IMR-90 (cell line): ENCODE data around the gene UBE3C. TPM values are rescaled to one million over a fixed set of nuclear protein-coding genes. Genes with fewer than 3 reads are reported as not detected.

Source experiments
- ATAC-seq: fragments of 200-7000 bp; cut with Tn5 transposase; 2 replicates; pipeline ENCODE4 v1.9.1; 2020; ENCODE audit warnings: low read depth, mild to moderate bottlenecking, moderate library complexity
- BruUV-seq: library from RNA; stranded (reverse); fragments of 400-500 nt; replicated peaks from 2 replicates; lab custom pipeline; 2021; lab: Mats Ljungman, UMichigan
- CTCF ChIA-PET: fragments of 300-600 bp; formaldehyde crosslinking; extraction: SDS; loops from one replicate; lab custom pipeline; 2021; ENCODE audit warnings: antibody characterized with exemption; lab: Yijun Ruan, JAX
- POLR2A ChIA-PET: fragments of 300-600 bp; sonication (Branson Sonifier 250); formaldehyde crosslinking; loops from one replicate; lab custom pipeline; 2022; ENCODE audit warnings: antibody characterized with exemption; ENCODE audit not compliant: unreplicated experiment; lab: Charles Lee
- DNase-seq: peaks from one replicate; pipeline ENCODE4 v3.0.0; 2013
- H2AFZ ChIP-seq: replicated peaks from 2 replicates; pipeline ENCODE3; 2013; ENCODE audit warnings: low read length, mild to moderate bottlenecking; ENCODE audit not compliant: poor library complexity
- H2AK5ac ChIP-seq: 2 replicates; pipeline ENCODE4 v1.6.1; 2013; ENCODE audit warnings: low read depth, low read length, inconsistent platforms
- H2AK9ac ChIP-seq: replicated peaks from 2 replicates; pipeline ENCODE3; 2013; ENCODE audit warnings: mild to moderate bottlenecking, low read depth, low read length, moderate library complexity; ENCODE audit not compliant: poor library complexity
- H2BK120ac ChIP-seq: 2 replicates; pipeline ENCODE4 v1.6.1; 2013; ENCODE audit warnings: low read depth, low read length, inconsistent platforms
- H2BK15ac ChIP-seq: 3 replicates; pipeline ENCODE4 v1.6.1; 2013; ENCODE audit warnings: low read depth, low read length, inconsistent platforms
- H2BK20ac ChIP-seq: 2 replicates; pipeline ENCODE4 v1.6.1; 2013; ENCODE audit warnings: low read depth, mild to moderate bottlenecking, inconsistent platforms, low read length, moderate library complexity
- H2BK5ac ChIP-seq: 2 replicates; pipeline ENCODE4 v1.6.1; 2013; ENCODE audit warnings: mild to moderate bottlenecking, low read depth, low read length, inconsistent platforms; ENCODE audit not compliant: poor library complexity, severe bottlenecking
- H3K14ac ChIP-seq: replicated peaks from 2 replicates; pipeline ENCODE4 v1.6.1; 2013; ENCODE audit warnings: low read depth, low read length, inconsistent platforms
- H3K18ac ChIP-seq: 2 replicates; pipeline ENCODE4 v1.6.1; 2013; ENCODE audit warnings: low read depth, low read length, control low read depth
- H3K23ac ChIP-seq: 2 replicates; pipeline ENCODE4 v1.6.1; 2013; ENCODE audit warnings: low read depth, low read length, inconsistent platforms
- H3K27ac ChIP-seq: 2 replicates; pipeline ENCODE4 v1.5.1; 2013; ENCODE audit warnings: mild to moderate bottlenecking, control low read depth, low read length; ENCODE audit not compliant: insufficient read depth
- H3K27me3 ChIP-seq: 2 replicates; pipeline ENCODE4 v1.6.1; 2013; ENCODE audit warnings: low read length; ENCODE audit not compliant: control insufficient read depth, insufficient read depth
- H3K36me3 ChIP-seq: 2 replicates; pipeline ENCODE4 v1.6.1; 2013; ENCODE audit warnings: low read length, mixed read lengths; ENCODE audit not compliant: control insufficient read depth, insufficient read depth
- H3K4ac ChIP-seq: 2 replicates; pipeline ENCODE4 v1.6.1; 2013; ENCODE audit warnings: low read depth, low read length, inconsistent platforms
- H3K4me1 ChIP-seq: 2 replicates; pipeline ENCODE4 v1.6.1; 2013; ENCODE audit warnings: low read length, mixed read lengths; ENCODE audit not compliant: control insufficient read depth, insufficient read depth
- H3K4me2 ChIP-seq: 2 replicates; pipeline ENCODE4 v1.6.1; 2013; ENCODE audit warnings: low read depth, mild to moderate bottlenecking, control low read depth, low read length, moderate library complexity
- H3K4me3 ChIP-seq: 2 replicates; pipeline ENCODE4 v1.5.1; 2013; ENCODE audit warnings: low read depth, mild to moderate bottlenecking, control low read depth, low read length, moderate library complexity; ENCODE audit not compliant: insufficient read depth
- H3K56ac ChIP-seq: 2 replicates; pipeline ENCODE4 v1.6.1; 2013; ENCODE audit warnings: low read length, inconsistent platforms; ENCODE audit not compliant: insufficient read depth; ENCODE audit errors: extremely low read depth
- H3K79me1 ChIP-seq, 2 experiments: 2 replicates each; pipeline ENCODE4 v1.6.1; 2013; ENCODE audit warnings: low read length in 2 of 2, inconsistent platforms in 1 of 2, low read depth in 1 of 2
- H3K9ac ChIP-seq: 2 replicates; pipeline ENCODE4 v1.6.1; 2013; ENCODE audit warnings: low read depth, low read length, control low read depth
- H3K9me1 ChIP-seq: 2 replicates; pipeline ENCODE4 v1.6.1; 2013; ENCODE audit warnings: low read length, inconsistent platforms; ENCODE audit not compliant: insufficient read depth
- H3K9me3 ChIP-seq: 2 replicates; pipeline ENCODE4 v1.6.1; 2013; ENCODE audit warnings: low read length; ENCODE audit not compliant: control insufficient read depth, insufficient read depth
- H4K20me1 ChIP-seq: 2 replicates; pipeline ENCODE4 v1.6.1; 2013; ENCODE audit warnings: low read length, inconsistent platforms; ENCODE audit not compliant: insufficient read depth
- H4K5ac ChIP-seq: 2 replicates; pipeline ENCODE4 v1.6.1; 2013; ENCODE audit warnings: mild to moderate bottlenecking, low read depth, low read length, control low read depth
- H4K8ac ChIP-seq, 2 experiments: 2 replicates each; pipeline ENCODE4 v1.6.1; 2013; ENCODE audit warnings: low read depth in 2 of 2, low read length in 2 of 2, control low read depth in 1 of 2, inconsistent platforms in 1 of 2
- H4K91ac ChIP-seq: 2 replicates; pipeline ENCODE4 v1.6.1; 2013; ENCODE audit warnings: low read depth, low read length, inconsistent platforms; ENCODE audit not compliant: insufficient read depth
- CEBPB ChIP-seq: IDR thresholded peaks from 2 replicates; pipeline ENCODE4 v1.6.1; 2012; ENCODE audit warnings: low read depth, low read length, improper control_type of control experiment
- CHD1 ChIP-seq: IDR thresholded peaks from 2 replicates; pipeline ENCODE4 v1.6.1; 2012; ENCODE audit warnings: low read depth, low read length, improper control_type of control experiment
- MAFK ChIP-seq: IDR thresholded peaks from 2 replicates; pipeline ENCODE4 v1.6.1; 2012; ENCODE audit warnings: low read depth, low read length, improper control_type of control experiment
- MAZ ChIP-seq: IDR thresholded peaks from 2 replicates; pipeline ENCODE4 v1.6.1; 2012; ENCODE audit warnings: low read depth, mild to moderate bottlenecking, low read length, improper control_type of control experiment, moderate library complexity, borderline replicate concordance
- MXI1 ChIP-seq: IDR thresholded peaks from 2 replicates; pipeline ENCODE4 v1.6.1; 2012; ENCODE audit warnings: low read depth, mild to moderate bottlenecking, low read length, moderate library complexity, borderline replicate concordance
- POLR2A ChIP-seq: IDR thresholded peaks from 2 replicates; pipeline ENCODE4 v1.6.1; 2012; ENCODE audit warnings: mild to moderate bottlenecking, low read depth, low read length
- RCOR1 ChIP-seq: IDR thresholded peaks from 2 replicates; pipeline ENCODE4 v1.6.1; 2012; ENCODE audit warnings: mild to moderate bottlenecking, low read length, improper control_type of control experiment; ENCODE audit not compliant: insufficient replicate concordance
- RFX5 ChIP-seq: IDR thresholded peaks from 2 replicates; pipeline ENCODE4 v1.8.0; 2012; ENCODE audit warnings: low read depth, mild to moderate bottlenecking, low read length, moderate library complexity
- SMC3 ChIP-seq: fragments of 150-350 bp; IDR thresholded peaks from 2 replicates; pipeline ENCODE4 v1.6.1; 2016; ENCODE audit warnings: low read depth, mild to moderate bottlenecking, antibody characterized with exemption, low read length, moderate library complexity
- USF2 ChIP-seq: fragments of 150-350 bp; IDR thresholded peaks from 2 replicates; pipeline ENCODE4 v1.6.1; 2017; ENCODE audit warnings: mild to moderate bottlenecking, antibody characterized with exemption, low read length, low read depth
- WGBS, 2 experiments: methylation state at CpG; one replicate each; pipeline versions ENCODE4 v1.1.5 to v1.1.7; 2013; ENCODE audit warnings: missing lambda C conversion rate in 2 of 2; ENCODE audit not compliant: insufficient read length in 1 of 2; ENCODE audit errors: extremely low coverage in 2 of 2; 5-methylcytosine and 5-hydroxymethylcytosine counted together
- dilution Hi-C: fragments of 300-500 bp; cut with HindIII; formaldehyde crosslinking; loops from one replicate; pipeline ENCODE4 v1.14.3; 2018; ENCODE audit warnings: low sequenced_read_pairs; ENCODE audit not compliant: unreplicated experiment
- in situ Hi-C: fragments of 300-500 bp; cut with MboI; formaldehyde crosslinking; loops from 3 replicates; pipeline ENCODE4 v1.14.3; 2019; ENCODE audit warnings: low sequenced_read_pairs, inconsistent platforms, mixed read lengths
- intact Hi-C: fragments of 100-400 bp; cut with micrococcal nuclease; formaldehyde crosslinking; loops from 2 replicates; pipeline ENCODE4 v1.10.0; 2022
- polyA plus RNA-seq, 3 experiments: library from polyadenylated mRNA; depleted of rRNA; stranded (reverse); fragments of >200 nt; gene quantifications; 2 replicates each; pipeline ENCODE4 v1.2.3, GENCODE V29; 2012; ENCODE audit warnings: low replicate concordance in 1 of 3
- total RNA-seq: library from RNA; depleted of rRNA; stranded (reverse); fragments of >200 nt; gene quantifications from 2 replicates; pipeline ENCODE4 v1.2.3, GENCODE V29; 2012
- TF ChIP-seq, protein P1 (sequence below): conservative IDR thresholded peaks from 2 replicates; pipeline ENCODE4 v1.5.1; 2012; ENCODE audit warnings: mild to moderate bottlenecking, low read depth, low read length, improper control_type of control experiment
- TF ChIP-seq, protein P2 (sequence below): fragments of 150-350 bp; IDR thresholded peaks from 2 replicates; pipeline ENCODE4 v1.6.1; 2016; ENCODE audit warnings: low read depth, mild to moderate bottlenecking, low read length, moderate library complexity, borderline replicate concordance

UBE3C gene
- total and polyA plus RNA-seq, 2 of the 4 experiments (the other 2 are of a cell fraction), result 43.0 to 60.6 TPM

GRCh38 chr7:157273208-157274093 lies 134.7 kb downstream of the UBE3C start:
- no peaks in the 10 kb centered on the region for H4K20me1 ChIP-seq
- H2AK9ac ChIP-seq, result peak overlapping the region; percentile 93
- peak overlapping the region; percentile 88 for H2BK5ac ChIP-seq
- peaks cover 12% of the 10 kb centered on the region for H3K36me3 ChIP-seq
- WGBS, 2 experiments, result 0% methylated on average over 4 of the region's 23 CpGs; no CpG with 5 or more reads in 1 of the 2 experiments
- ChIA-PET POLR2A (no interaction called here), CTCF (interaction anchor here (0.5 to 1.5 kb wide), 6 partner anchors 8 to 369 kb away, joined by 3 to 4 read pairs (median 3); no protein-coding TSS in a partner anchor)
- peak overlapping the region; percentile 82 to 93 for H4K8ac ChIP-seq
- H3K9me1 ChIP-seq, result peaks cover 13% of the 10 kb centered on the region
- H3K4me2 ChIP-seq, result no peak overlapping the region
- peak overlapping the region; percentile 76; the same call in 2 of the 3 replicates for H2BK15ac ChIP-seq
- peaks cover 22% of the 10 kb centered on the region for H3K4me1 ChIP-seq
- H2BK120ac ChIP-seq, result peak overlapping the region; percentile 89
- peak overlapping the region; percentile 69 for H2AFZ ChIP-seq
- ATAC-seq (peak; percentile 73), DNase-seq (peak; percentile 74)
- in situ Hi-C loops, result loop anchor here (5.0 to 25.0 kb wide), 2 partner anchors 69 to 311 kb away; no protein-coding TSS in a partner anchor
- peak overlapping the region; percentile 0; the same call in 1 of the 2 replicates for H3K23ac ChIP-seq
- H3K9me3 ChIP-seq, result no peaks in the 10 kb centered on the region
- dilution Hi-C loops, result no loop called here
- peak overlapping the region; percentile 75 for H2AK5ac ChIP-seq
- peaks cover 7 to 16% of the 10 kb centered on the region in 2 experiments; a peak in 3 of 4 replicates for H3K79me1 ChIP-seq
- peak overlapping the region; percentile 93 for H3K27ac ChIP-seq
- peak overlapping the region; percentile 84 for H3K14ac ChIP-seq
- H4K5ac ChIP-seq, result peak overlapping the region; percentile 87
- H3K27me3 ChIP-seq, result no peaks in the 10 kb centered on the region
- H3K4me3 ChIP-seq, result no peak overlapping the region
- peak overlapping the region; percentile 49; the same call in 1 of the 2 replicates for H3K9ac ChIP-seq
- peak overlapping the region; percentile 35 for H2BK20ac ChIP-seq
- H4K91ac ChIP-seq, result peak overlapping the region; percentile 97; the same call in 1 of the 2 replicates
- H3K4ac ChIP-seq, result peak overlapping the region; percentile 91
- H3K18ac ChIP-seq, result peak overlapping the region; percentile 18
- no TSS peak for BruUV-seq
- H3K56ac ChIP-seq, result 0 out of 2 replicates have a peak overlapping the region, but pooled peaks have one; percentile 24
- intact Hi-C loops, result loop anchor here (1.0 kb wide), 1 partner anchor 303 kb away; no protein-coding TSS in a partner anchor
- TF ChIP-seq, protein P1, sequence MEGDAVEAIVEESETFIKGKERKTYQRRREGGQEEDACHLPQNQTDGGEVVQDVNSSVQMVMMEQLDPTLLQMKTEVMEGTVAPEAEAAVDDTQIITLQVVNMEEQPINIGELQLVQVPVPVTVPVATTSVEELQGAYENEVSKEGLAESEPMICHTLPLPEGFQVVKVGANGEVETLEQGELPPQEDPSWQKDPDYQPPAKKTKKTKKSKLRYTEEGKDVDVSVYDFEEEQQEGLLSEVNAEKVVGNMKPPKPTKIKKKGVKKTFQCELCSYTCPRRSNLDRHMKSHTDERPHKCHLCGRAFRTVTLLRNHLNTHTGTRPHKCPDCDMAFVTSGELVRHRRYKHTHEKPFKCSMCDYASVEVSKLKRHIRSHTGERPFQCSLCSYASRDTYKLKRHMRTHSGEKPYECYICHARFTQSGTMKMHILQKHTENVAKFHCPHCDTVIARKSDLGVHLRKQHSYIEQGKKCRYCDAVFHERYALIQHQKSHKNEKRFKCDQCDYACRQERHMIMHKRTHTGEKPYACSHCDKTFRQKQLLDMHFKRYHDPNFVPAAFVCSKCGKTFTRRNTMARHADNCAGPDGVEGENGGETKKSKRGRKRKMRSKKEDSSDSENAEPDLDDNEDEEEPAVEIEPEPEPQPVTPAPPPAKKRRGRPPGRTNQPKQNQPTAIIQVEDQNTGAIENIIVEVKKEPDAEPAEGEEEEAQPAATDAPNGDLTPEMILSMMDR, result peak; percentile 96
- peak; percentile 78 for TF ChIP-seq USF2
- TF ChIP-seq RFX5, result no peak
- no peak for TF ChIP-seq CHD1
- TF ChIP-seq RCOR1, result no peak
- peak; percentile 41; the same call in 1 of the 2 replicates for TF ChIP-seq MAZ
- TF ChIP-seq MAFK, result no peak
- no peak for TF ChIP-seq CEBPB
- peak; percentile 83 for TF ChIP-seq SMC3
- peak; percentile 76; the same call in 1 of the 2 replicates for TF ChIP-seq MXI1
- TF ChIP-seq, protein P2, sequence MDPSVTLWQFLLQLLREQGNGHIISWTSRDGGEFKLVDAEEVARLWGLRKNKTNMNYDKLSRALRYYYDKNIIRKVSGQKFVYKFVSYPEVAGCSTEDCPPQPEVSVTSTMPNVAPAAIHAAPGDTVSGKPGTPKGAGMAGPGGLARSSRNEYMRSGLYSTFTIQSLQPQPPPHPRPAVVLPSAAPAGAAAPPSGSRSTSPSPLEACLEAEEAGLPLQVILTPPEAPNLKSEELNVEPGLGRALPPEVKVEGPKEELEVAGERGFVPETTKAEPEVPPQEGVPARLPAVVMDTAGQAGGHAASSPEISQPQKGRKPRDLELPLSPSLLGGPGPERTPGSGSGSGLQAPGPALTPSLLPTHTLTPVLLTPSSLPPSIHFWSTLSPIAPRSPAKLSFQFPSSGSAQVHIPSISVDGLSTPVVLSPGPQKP, result no peak
- TF ChIP-seq POLR2A, result no peak
